Pancreas (tissue), 10 donors: Measurements from ENCODE around the gene KIF23. TPM values are rescaled to one million over a fixed set of nuclear protein-coding genes. Genes with fewer than 3 reads are reported as not detected.

ENCODE experiments used
- ATAC-seq, 4 donors: fragments of 200-7000 bp; cut with Tn5 transposase; one replicate each; pipeline versions ENCODE4 v1.8.0 to v1.9.1; 2020; ENCODE audit warnings: mild to moderate bottlenecking in 4 of 4, moderate library complexity in 4 of 4
- DNase-seq, 6 donors: peaks; one replicate each; pipeline ENCODE4 v3.0.0-alpha.2; 2020
- FAIRE-seq: peaks from 2 replicates; lab custom pipeline; 2012; peaks lifted over from hg19 to GRCh38; lab: Jason Lieb, UNC
- H3K27ac ChIP-seq, 4 donors: fragments of 200-600 bp; sonication (generic); 1 replicate in 3 of 4; 2 replicates in 1 of 4; pipeline versions ENCODE4 v1.5.0 to v1.8.0; 2020
- H3K27me3 ChIP-seq, 4 donors: fragments of 200-600 bp; one replicate each; pipeline ENCODE4 v1.8.0; 2021
- H3K36me3 ChIP-seq, 3 donors: fragments of 200-600 bp; sonication (generic) in 1 of 3; one replicate each; pipeline versions ENCODE4 v1.5.0 to v1.8.0; 2020 to 2021
- H3K4me1 ChIP-seq, 3 donors: fragments of 200-600 bp; one replicate each; pipeline ENCODE4 v1.8.0; 2021
- H3K4me3 ChIP-seq, 4 donors: fragments of 200-600 bp; sonication (generic) in 2 of 4; one replicate each; pipeline versions ENCODE4 v1.5.0 to v1.8.0; 2020 to 2021
- H3K9me3 ChIP-seq, 4 donors: fragments of 200-600 bp; one replicate each; pipeline ENCODE4 v1.8.0; 2021
- WGBS, 2 donors: extraction: QIAGEN DNeasy Blood & Tissue Kit; methylation state at CpG; one replicate each; pipeline ENCODE4 v1.1.7; 2013; 5-methylcytosine and 5-hydroxymethylcytosine counted together
- intact Hi-C, 3 donors: fragments of 100-400 bp; cut with DNase I; formaldehyde crosslinking; loops; one replicate each; pipeline versions ENCODE4 v1.11.1 to v1.14.2; 2022
- polyA plus RNA-seq, 2 donors: library from polyadenylated mRNA; stranded (reverse); fragments of 200-250 nt; gene quantifications; one replicate each; pipeline ENCODE4 v1.2.3, GENCODE V29; 2013
- total RNA-seq, 6 donors: library from RNA; stranded (reverse); fragmentation: NEBNext Ultra II Directional in 4 of 6; extraction: Animal tissue kit (Norgen Biotek cat#: 25700) in 4 of 6; gene quantifications; one replicate each; pipeline versions ENCODE4 v1.2.1 to v1.2.4, GENCODE V29; 2021 to 2023
- TF ChIP-seq, protein P1 (sequence below), 4 donors: fragments of 200-600 bp; sonication (generic) in 3 of 4; IDR thresholded peaks; one replicate each; pipeline versions ENCODE4 v1.5.0 to v1.8.0; 2021; ENCODE audit warnings: antibody characterized with exemption in 4 of 4
- donor health status: healthy with polysubstance abuse.
- donor health status: DM: no; HTN: no; CAD: no; lungs with moderate emphysema.
- donor health status: DM: no; HTN: no; CAD: no.
- donor health status: control.
- donor health status: control.
- donor health status: Bipolar disorder and iron deficiency.
- donor health status: DM: yes; HTN: yes; CAD: no.
- donor health status: DM: no; HTN: no; CAD: no.
- donor health status: DM: no; HTN: no; CAD: no.
- donor health status: DM: yes; HTN: yes; CAD: no.

The KIF23 gene
- total and polyA plus RNA-seq, 8 donors = 0.19 to 2.0 (median 0.88) TPM

DNA sequence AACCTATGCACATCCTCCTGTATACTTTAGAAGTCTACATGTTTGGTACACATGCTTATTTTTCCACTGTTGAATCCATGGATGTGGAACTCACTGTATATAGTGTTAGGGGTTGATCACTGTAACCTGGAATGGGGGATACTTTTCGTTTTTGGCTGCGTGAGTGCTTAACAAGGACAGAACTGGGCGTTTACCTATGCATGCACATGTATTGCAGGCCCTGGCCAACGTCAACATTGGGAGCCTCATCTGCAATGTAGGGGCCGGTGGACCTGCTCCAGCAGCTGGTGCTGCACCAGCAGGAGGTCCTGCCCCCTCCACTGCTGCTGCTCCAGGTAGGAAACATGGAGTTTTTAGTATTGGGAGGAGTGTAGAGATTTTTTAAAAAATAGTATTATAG lies 40.8 kb downstream of the KIF23 start:
- Histone ChIP-seq H3K4me3 (peak overlapping the region in 1 of 4 donors; percentile 91), H3K27me3 (no peaks in the 10 kb centered on the region), H3K36me3 (peaks cover 0 to 25% (median 12%) of the 10 kb centered on the region in 3 donors), H3K27ac (no peak overlapping the region), H3K9me3 (no peaks in the 10 kb centered on the region), H3K4me1 (peaks cover 8 to 21% (median 11%) of the 10 kb centered on the region in 3 donors)
- ATAC-seq = no peak
- TF ChIP-seq, protein P1, sequence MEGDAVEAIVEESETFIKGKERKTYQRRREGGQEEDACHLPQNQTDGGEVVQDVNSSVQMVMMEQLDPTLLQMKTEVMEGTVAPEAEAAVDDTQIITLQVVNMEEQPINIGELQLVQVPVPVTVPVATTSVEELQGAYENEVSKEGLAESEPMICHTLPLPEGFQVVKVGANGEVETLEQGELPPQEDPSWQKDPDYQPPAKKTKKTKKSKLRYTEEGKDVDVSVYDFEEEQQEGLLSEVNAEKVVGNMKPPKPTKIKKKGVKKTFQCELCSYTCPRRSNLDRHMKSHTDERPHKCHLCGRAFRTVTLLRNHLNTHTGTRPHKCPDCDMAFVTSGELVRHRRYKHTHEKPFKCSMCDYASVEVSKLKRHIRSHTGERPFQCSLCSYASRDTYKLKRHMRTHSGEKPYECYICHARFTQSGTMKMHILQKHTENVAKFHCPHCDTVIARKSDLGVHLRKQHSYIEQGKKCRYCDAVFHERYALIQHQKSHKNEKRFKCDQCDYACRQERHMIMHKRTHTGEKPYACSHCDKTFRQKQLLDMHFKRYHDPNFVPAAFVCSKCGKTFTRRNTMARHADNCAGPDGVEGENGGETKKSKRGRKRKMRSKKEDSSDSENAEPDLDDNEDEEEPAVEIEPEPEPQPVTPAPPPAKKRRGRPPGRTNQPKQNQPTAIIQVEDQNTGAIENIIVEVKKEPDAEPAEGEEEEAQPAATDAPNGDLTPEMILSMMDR (IDR thresholded peaks at IDR 0.05) = no peak
- no peak for DNase-seq
- WGBS, 2 donors = 45 to 48% methylated on average over 5 of the region's 5 CpGs
- no peak for FAIRE-seq
- intact Hi-C loops = no loop called here

DNA sequence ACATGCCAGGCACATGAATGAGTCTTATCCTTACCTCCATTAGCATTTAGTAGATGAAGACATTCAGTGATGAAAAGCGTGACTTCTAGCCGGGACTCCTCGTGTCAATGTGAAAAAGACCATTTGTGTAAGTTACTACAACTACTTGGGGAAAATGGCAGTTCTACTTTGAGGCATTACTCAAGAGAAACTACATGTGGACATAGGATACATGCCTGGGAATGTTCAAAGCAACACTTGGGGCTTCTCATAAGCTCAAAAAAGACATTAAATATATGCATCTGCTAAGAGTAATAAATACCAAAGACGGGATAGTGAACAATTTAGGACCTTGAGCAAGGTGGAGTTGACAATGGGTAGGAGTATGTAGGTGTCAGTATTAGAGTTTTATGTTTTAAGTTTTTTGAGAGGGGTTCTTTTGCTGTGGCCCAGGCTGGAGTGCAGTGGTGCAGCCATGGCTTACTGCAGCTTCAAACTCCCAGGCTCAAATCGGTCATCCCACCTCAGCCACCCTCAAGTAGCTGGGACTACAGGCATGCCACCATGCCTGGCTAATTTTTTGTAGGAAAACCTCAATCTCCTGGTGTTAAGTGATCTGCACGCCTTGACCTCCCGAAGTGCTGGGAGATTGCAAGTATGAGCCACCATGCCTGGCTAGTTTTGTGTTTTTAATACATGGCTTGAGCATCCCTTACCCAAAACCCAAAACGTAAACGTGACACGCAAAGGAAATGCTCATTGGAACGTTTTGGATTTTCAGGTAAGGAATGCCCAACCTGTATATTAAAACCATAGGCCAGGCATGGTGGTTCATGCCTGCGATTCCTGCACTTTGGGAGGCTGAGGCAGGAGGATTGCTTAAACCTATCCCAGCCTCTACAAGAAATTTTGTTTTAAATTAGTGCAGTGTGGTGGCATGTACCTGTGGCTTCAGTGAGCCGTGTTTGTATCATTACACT lies 42.3 kb downstream of the KIF23 start:
- Histone ChIP-seq H3K4me1 (peaks cover 8 to 21% (median 11%) of the 10 kb centered on the region in 3 donors), H3K36me3 (peaks cover 0 to 25% (median 12%) of the 10 kb centered on the region in 3 donors), H3K27me3 (no peaks in the 10 kb centered on the region), H3K27ac (no peak overlapping the region), H3K4me3 (no peak overlapping the region), H3K9me3 (no peaks in the 10 kb centered on the region)
- TF ChIP-seq, protein P1 (IDR thresholded peaks at IDR 0.05) = no peak
- no peak for FAIRE-seq
- DNase-seq = no peak
- ATAC-seq = no peak
- 90 to 95% methylated on average over 13 of the region's 13 CpGs for WGBS, 2 donors
- intact Hi-C loops = no loop called here

- TF ChIP-seq, protein P1 (IDR thresholded peaks at IDR 0.05) = no peak
- H3K4me1 ChIP-seq = peaks cover 8 to 16% (median 11%) of the 10 kb centered on the region in 3 donors
- no peak overlapping the region for H3K27ac ChIP-seq
Measured at GRCh38 chr15:69457304-69458280, 43.4 kb downstream of the KIF23 start.

DNA sequence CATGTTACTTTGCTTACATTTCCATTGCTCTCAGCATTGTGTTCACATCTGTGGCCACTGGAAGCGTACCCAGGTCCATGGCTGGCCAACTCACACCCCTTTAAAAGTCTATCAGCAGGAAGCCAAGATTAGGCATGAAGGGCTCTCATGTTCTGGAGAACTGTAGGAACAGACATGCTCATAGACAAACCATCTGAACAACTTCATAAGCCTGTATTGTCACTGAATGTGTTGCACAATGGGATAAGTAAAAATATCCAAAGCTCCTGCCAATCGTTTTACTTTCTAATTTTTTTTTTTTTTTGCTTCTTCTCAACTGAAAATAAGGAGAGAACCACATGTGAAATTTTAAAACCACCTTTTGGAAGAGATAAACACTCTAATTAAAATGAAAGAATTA lies 44.9 kb downstream of the KIF23 start:
- intact Hi-C loops = no loop called here
- WGBS, 2 donors = 68 to 70% methylated on average over 2 of the region's 2 CpGs
- TF ChIP-seq, protein P1 (IDR thresholded peaks at IDR 0.05) = no peak
- Histone ChIP-seq H3K4me1 (peaks cover 9 to 15% (median 14%) of the 10 kb centered on the region in 3 donors), H3K9me3 (no peaks in the 10 kb centered on the region), H3K36me3 (peaks cover 0 to 25% (median 12%) of the 10 kb centered on the region in 3 donors), H3K27ac (no peak overlapping the region), H3K4me3 (no peak overlapping the region), H3K27me3 (no peaks in the 10 kb centered on the region)
- ATAC-seq (no peak), FAIRE-seq (no peak), DNase-seq (no peak)

More at GRCh38 chr15:69457304-69458280, 43.4 kb downstream of the KIF23 start:
- H3K4me3 ChIP-seq = no peak overlapping the region
- WGBS, 2 donors = 85 to 87% methylated on average over 8 of the region's 8 CpGs
- peaks cover 0 to 25% (median 12%) of the 10 kb centered on the region in 3 donors for H3K36me3 ChIP-seq
- ATAC-seq (no peak), DNase-seq (no peak), FAIRE-seq (no peak)
- intact Hi-C loops = no loop called here
- no peaks in the 10 kb centered on the region for H3K9me3 ChIP-seq
- no peaks in the 10 kb centered on the region for H3K27me3 ChIP-seq
